HG03095 (cell line): ENCODE measurements around the gene NPAS1.
"Not testable (repeated sequence)": the region's sequence is repeated elsewhere in the genome, so short reads cannot be mapped to it uniquely, and the experiment has no call there.

ENCODE experiments used
- ATAC-seq: cut with Tn5 transposase; IDR thresholded peaks from one replicate; pipeline ENCODE4 v1.9.1; 2021; ENCODE audit warnings: moderate library complexity; ENCODE audit not compliant: unreplicated experiment

Gene NPAS1

GRCh38 chr19:47044946-47045866, 25.6 kb downstream of the NPAS1 start:
- ATAC-seq = no peak

GRCh38 chr19:47045867-47046470, 26.3 kb downstream of the NPAS1 start:
- ATAC-seq = no peak

GRCh38 chr19:47047272-47047762, 27.7 kb downstream of the NPAS1 start:
- ATAC-seq = no peak

- ATAC-seq = peak; percentile 35
Measured at GRCh38 chr19:47047763-47048405, 28.2 kb downstream of the NPAS1 start.

GRCh38 chr19:47049307-47049700, 29.7 kb downstream of the NPAS1 start:
- ATAC-seq = no peak

GRCh38 chr19:47050562-47050961, 30.9 kb downstream of the NPAS1 start:
- not testable (repeated sequence) for ATAC-seq

- ATAC-seq = no peak
Measured at GRCh38 chr19:47056411-47056810, 36.8 kb downstream of the NPAS1 start.

GRCh38 chr19:47057328-47057727, 37.7 kb downstream of the NPAS1 start:
- no peak for ATAC-seq

GRCh38 chr19:47058621-47059022, 39.0 kb downstream of the NPAS1 start:
- no peak for ATAC-seq

- no peak for ATAC-seq
Measured at GRCh38 chr19:47063874-47064273, 44.2 kb downstream of the NPAS1 start.

- ATAC-seq = no peak
Measured at GRCh38 chr19:47065242-47065641, 45.6 kb downstream of the NPAS1 start.

GRCh38 chr19:47066376-47067214, 47.0 kb downstream of the NPAS1 start:
- ATAC-seq = no peak

GRCh38 chr19:47067215-47067847, 47.7 kb downstream of the NPAS1 start:
- no peak for ATAC-seq

GRCh38 chr19:47068246-47068645, 48.6 kb downstream of the NPAS1 start:
- no peak for ATAC-seq

GRCh38 chr19:47068876-47069406, 49.3 kb downstream of the NPAS1 start:
- ATAC-seq = no peak

GRCh38 chr19:47069795-47070194, 50.2 kb downstream of the NPAS1 start:
- ATAC-seq = no peak

- ATAC-seq = no peak
Measured at GRCh38 chr19:47070756-47071155, 51.1 kb downstream of the NPAS1 start.

GRCh38 chr19:47071731-47072130, 52.1 kb downstream of the NPAS1 start:
- ATAC-seq = no peak

GRCh38 chr19:47072323-47072722, 52.7 kb downstream of the NPAS1 start:
- ATAC-seq = no peak

GRCh38 chr19:47073574-47073973, 53.9 kb downstream of the NPAS1 start:
- ATAC-seq = no peak
